Raji (cell line): ENCODE data around the gene WDR5.

Source experiments
- POLR2A ChIP-seq: IDR thresholded peaks from 2 replicates; pipeline ENCODE4 v1.6.1; 2011; ENCODE audit warnings: low read depth, low read length, control low read depth; ENCODE audit not compliant: insufficient read depth

The WDR5 gene

DNA sequence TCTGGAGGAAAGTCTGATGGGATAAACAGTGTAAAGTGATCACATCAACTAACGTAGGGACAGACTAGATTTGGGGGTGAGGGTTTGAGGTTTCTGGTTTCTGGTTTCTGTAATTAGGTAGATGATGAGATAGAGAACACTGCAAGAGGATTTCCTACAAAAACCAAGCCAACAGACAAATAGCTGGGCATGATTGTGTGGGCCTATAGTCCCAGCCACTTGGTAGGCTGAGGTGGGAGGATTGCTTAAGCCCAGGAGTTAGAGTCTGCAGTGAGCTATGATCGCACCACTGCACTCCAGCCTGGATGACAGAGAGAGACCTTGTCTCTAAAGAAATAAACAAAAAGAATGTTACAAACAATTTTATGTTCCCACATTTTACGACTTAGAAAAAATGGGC is 62.9 kb downstream of the WDR5 start:
- TF ChIP-seq POLR2A: no peak

GRCh38 chr9:134200730-134201129 is 64.8 kb downstream of the WDR5 start:
- no peak for TF ChIP-seq POLR2A

- no peak for TF ChIP-seq POLR2A
These were observed 67.3 kb downstream of the WDR5 start for GRCh38 chr9:134203224-134203623.

- TF ChIP-seq POLR2A: no peak
These were observed 68.2 kb downstream of the WDR5 start for GRCh38 chr9:134204041-134204440.

DNA sequence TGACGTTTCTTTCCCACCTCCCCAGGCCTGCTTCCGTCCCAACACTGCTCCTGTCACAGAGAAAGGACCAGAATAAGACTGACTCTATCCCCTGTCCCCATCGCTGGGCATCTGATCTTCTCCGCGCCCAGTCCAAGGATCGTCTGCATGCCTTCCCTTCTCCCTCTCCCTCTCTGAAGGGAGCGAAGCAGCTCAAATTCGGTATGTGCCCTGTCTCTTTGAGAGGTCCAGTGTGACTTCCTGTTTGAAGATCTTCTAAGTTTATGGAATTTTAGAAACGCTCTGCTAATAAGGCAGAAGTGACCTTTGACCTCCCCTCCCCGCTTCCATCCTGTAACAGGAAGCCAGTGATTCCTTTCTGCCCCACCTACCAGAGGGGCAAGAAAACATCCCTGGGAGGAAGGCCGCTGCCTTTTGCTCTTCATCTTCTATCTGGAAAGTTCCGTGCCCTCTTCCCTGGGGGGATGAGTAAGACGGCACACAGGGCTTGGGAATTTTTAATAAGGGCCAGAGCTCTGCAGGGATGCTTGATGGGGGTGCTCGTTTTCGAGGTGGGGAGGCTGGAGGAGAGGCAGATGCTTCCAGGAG is 69.2 kb downstream of the WDR5 start:
- no peak for TF ChIP-seq POLR2A

DNA sequence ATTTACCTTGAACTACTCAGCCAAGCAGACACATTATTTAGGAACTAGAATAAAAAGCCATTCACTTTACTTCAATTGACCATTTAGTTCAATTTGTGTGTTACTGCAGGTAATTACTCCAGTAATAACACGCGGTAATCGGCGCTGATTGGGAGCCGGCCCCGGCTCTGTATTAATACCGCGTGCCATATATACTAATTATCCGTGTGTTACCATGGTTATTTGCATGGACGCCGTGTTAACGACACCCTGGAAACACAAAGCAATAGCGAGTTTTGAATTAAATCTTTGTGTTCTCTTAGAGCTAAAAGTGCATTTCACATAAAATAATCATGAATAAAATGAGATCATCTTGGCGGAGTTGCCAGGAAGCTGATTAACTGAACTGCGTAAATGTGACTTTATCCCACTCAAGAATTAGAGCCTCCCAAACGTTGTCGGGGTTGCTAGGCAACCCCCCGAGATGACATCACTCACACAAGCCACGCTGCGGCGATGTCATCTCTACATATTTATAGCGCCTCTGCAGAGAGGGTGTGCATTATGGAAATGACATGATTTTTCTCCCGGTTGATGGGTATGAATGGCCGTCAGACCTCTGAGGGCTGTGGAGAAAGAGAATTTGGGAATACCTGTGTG is 69.9 kb downstream of the WDR5 start:
- no peak for TF ChIP-seq POLR2A

- no peak for TF ChIP-seq POLR2A
These were observed 70.7 kb downstream of the WDR5 start for GRCh38 chr9:134206311-134207300.

DNA sequence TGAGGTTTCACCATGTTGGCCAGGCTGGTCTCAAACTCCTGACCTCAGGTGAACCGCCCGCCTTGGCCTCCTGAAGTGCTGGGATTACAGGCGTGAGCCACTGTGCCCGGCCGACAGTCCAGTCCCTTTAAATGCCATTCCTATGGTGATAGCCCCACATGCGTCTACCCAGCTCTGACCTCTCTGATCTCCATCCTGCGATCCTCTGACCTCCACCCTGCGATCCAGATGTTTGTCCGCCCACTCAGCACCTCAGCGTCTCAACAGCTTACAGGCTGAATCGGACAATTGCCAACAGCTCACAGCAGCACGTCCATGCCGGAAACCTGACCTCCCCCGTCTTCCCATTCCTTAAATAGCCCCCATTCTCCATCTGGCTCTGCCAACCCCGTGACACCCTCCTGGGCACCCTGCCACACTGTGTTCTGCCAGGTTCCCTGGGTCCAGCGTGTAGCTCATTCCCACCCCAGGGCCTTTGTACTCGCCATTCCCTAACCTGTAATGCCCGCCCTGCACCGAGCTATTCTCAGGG is 72.5 kb downstream of the WDR5 start:
- TF ChIP-seq POLR2A: no peak

DNA sequence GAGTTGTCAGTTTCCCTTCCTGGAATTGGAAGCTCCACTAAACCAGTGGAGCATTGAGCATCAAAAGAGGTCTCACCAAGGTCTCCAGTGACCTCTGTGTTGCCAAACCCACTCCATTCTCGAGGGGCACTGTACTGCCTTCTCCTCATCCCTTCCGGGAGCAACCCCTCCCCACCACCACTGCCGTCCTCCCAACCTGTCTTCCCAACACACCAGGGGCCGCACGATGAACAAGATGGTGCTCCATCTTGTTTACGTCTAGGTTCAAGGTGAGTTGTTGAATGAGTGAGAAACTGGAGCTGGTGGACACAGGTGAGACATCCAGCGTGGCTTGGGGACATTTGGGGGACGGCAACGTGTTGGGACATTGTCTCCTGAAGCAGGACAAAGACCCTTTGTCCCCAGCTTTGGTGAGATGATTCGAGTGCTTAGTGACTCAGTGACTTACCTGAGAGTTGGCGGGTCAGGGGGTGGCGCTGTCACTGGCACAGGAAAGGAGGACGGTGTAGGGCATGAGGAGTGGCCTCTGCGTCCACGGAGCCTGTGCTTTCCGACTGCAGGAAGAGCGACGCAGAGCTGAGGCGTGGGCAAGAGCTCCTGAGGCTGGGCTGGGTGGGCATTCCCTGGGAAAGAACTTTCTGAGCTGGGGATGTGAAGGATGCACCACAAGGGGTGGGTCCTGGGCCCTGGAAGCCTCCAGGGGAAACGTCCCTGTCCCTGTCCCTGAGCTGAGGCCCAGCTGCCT is 73.3 kb downstream of the WDR5 start:
- TF ChIP-seq POLR2A: no peak
